CD4-positive, alpha-beta memory T cell (primary cell): Measurements from ENCODE around the gene MAGI1. TPM values are rescaled to one million over a fixed set of nuclear protein-coding genes. Genes with fewer than 3 reads are reported as not detected.

Source experiments
- CTCF ChIA-PET: fragments of 350-600 bp; sonication (Branson Sonifier 250); formaldehyde crosslinking; loops from one replicate; lab custom pipeline; 2021; ENCODE audit warnings: inconsistent platforms; ENCODE audit not compliant: partially characterized antibody; lab: Charles Lee
- POLR2A ChIA-PET: fragments of 350-600 bp; sonication (Branson Sonifier 250); formaldehyde crosslinking; loops from one replicate; lab custom pipeline; 2021; ENCODE audit not compliant: partially characterized antibody; lab: Charles Lee
- DNase-seq, 5 donors: peaks; one replicate each; pipeline versions ENCODE4 v3.0.0 to v3.0.0-alpha.2; 2020 to 2022; ENCODE audit warnings: mixed read lengths in 1 of 5
- H3K27ac ChIP-seq: one replicate; pipeline ENCODE4 v1.7.0; 2013; ENCODE audit warnings: low read depth, low read length
- H3K27me3 ChIP-seq: 2 replicates; pipeline ENCODE4 v1.7.0; 2013; ENCODE audit warnings: mild to moderate bottlenecking, low read length, moderate library complexity; ENCODE audit not compliant: insufficient read depth
- H3K36me3 ChIP-seq: 2 replicates; pipeline ENCODE4 v1.7.0; 2013; ENCODE audit warnings: mild to moderate bottlenecking, low read length, moderate library complexity; ENCODE audit not compliant: insufficient read depth
- H3K4me1 ChIP-seq: 2 replicates; pipeline ENCODE4 v1.7.0; 2013; ENCODE audit warnings: mild to moderate bottlenecking, low read length, moderate library complexity; ENCODE audit not compliant: insufficient read depth
- H3K4me3 ChIP-seq, 2 donors: one replicate each; pipeline ENCODE4 v1.7.0; 2013; ENCODE audit warnings: low read length in 2 of 2, mild to moderate bottlenecking in 1 of 2
- H3K9me3 ChIP-seq, 2 donors: one replicate each; pipeline ENCODE4 v1.7.0; 2013; ENCODE audit warnings: low read length in 2 of 2, control low read depth in 1 of 2; ENCODE audit not compliant: control insufficient read depth in 1 of 2
- H3K27ac Mint-ChIP-seq, 7 donors: one replicate each; pipeline ENCODE4 v1.8.0; 2020 to 2021; ENCODE audit warnings: mixed read lengths in 7 of 7, mild to moderate bottlenecking in 6 of 7, inconsistent platforms in 3 of 7, moderate library complexity in 3 of 7
- H3K27me3 Mint-ChIP-seq, 2 donors: one replicate each; pipeline ENCODE4 v1.8.0; 2020 to 2021; ENCODE audit warnings: mixed read lengths in 2 of 2
- H3K36me3 Mint-ChIP-seq, 2 donors: one replicate each; pipeline ENCODE4 v1.8.0; 2020 to 2021; ENCODE audit warnings: mixed read lengths in 2 of 2, inconsistent platforms in 1 of 2, mild to moderate bottlenecking in 1 of 2
- H3K4me1 Mint-ChIP-seq, 4 donors: one replicate each; pipeline ENCODE4 v1.8.0; 2020 to 2021; ENCODE audit warnings: mixed read lengths in 4 of 4, mild to moderate bottlenecking in 1 of 4
- H3K4me3 Mint-ChIP-seq, 8 donors: one replicate each; pipeline ENCODE4 v1.8.0; 2020 to 2021; ENCODE audit warnings: mixed read lengths in 8 of 8, mild to moderate bottlenecking in 7 of 8, moderate library complexity in 6 of 8, inconsistent platforms in 3 of 8
- H3K9me3 Mint-ChIP-seq, 8 donors: one replicate each; pipeline ENCODE4 v1.8.0; 2020 to 2021; ENCODE audit warnings: mixed read lengths in 8 of 8, mild to moderate bottlenecking in 5 of 8, inconsistent platforms in 3 of 8, moderate library complexity in 1 of 8
- intact Hi-C: fragments of 100-400 bp; cut with micrococcal nuclease; formaldehyde crosslinking; loops from one replicate; pipeline ENCODE4 v1.15.1; 2023
- polyA plus RNA-seq, 2 donors: library from polyadenylated mRNA; unstranded; fragments of 300-500 nt; fragmentation: Illumina TruSeq; gene quantifications; one replicate each; pipeline ENCODE4 v1.2.3, GENCODE V29; 2021
- total RNA-seq, 2 experiments: library from RNA; stranded (reverse); gene quantifications; one replicate each; pipeline ENCODE4 v1.2.3, GENCODE V29; 2021

Gene MAGI1
- total and polyA plus RNA-seq, 4 experiments from 2014 or later: 0.20 TPM; not detected in 3

DNA sequence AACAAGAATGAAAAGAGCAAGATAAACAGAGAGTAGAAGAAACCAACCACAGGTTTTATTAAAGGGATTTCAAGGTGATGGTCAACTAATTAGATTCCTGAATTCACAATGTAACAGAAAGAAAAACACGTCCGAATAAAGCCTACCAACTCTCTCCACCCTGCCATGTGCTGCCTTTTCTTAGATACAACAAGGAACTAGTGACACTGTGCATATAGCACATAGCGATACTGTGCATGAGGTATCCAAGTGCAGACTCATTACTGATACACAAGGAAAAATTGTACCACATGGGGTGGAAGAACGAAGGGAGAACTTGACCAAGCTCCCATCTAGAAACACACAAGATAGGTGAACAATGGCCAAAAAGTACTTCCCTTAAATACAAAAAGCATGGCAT is 154.6 kb downstream of the MAGI1 start:
- H3K27ac ChIP-seq: no peak overlapping the region
- no peaks in the 10 kb centered on the region for H3K4me1 Mint-ChIP-seq
- no peak overlapping the region for H3K4me3 Mint-ChIP-seq
- no peaks in the 10 kb centered on the region for H3K9me3 ChIP-seq
- H3K36me3 Mint-ChIP-seq: no peaks in the 10 kb centered on the region
- DNase-seq: no peak
- ChIA-PET CTCF (no interaction called here), POLR2A (no interaction called here)
- H3K4me1 ChIP-seq: no peaks in the 10 kb centered on the region
- no peak overlapping the region for H3K27ac Mint-ChIP-seq
- H3K27me3 ChIP-seq: no peaks in the 10 kb centered on the region
- H3K36me3 ChIP-seq: no peaks in the 10 kb centered on the region
- peaks cover 0 to 4% (median under 1%) of the 10 kb centered on the region in 8 donors for H3K9me3 Mint-ChIP-seq
- H3K27me3 Mint-ChIP-seq: peaks cover 0 to 1% of the 10 kb centered on the region in 2 donors
- no peak overlapping the region for H3K4me3 ChIP-seq
- intact Hi-C loops: no loop called here

DNA sequence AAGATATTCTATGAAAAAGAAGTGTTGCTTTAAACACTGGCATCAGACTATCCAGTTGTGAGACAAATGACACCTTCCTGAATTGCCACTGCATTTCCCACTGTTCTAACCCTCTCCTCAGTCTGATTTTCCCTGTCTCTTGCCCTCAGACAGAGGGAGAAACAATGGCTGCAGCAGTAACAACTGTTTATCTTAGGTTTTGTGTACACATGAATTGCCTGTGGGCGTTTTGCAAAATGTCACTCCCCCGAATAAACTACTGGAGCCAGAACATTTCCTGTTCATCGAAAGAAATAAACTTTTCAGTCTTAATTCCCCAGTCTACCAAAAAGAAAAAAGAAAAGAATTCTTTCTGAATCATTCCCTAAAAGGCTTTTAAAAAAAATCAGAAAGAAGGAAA is 155.1 kb downstream of the MAGI1 start:
- H3K27ac ChIP-seq: no peak overlapping the region
- no peak for DNase-seq
- Mint-ChIP-seq H3K4me1 (no peaks in the 10 kb centered on the region), H3K36me3 (no peaks in the 10 kb centered on the region), H3K27ac (no peak overlapping the region), H3K27me3 (peaks cover 0 to 1% of the 10 kb centered on the region in 2 donors), H3K9me3 (peaks cover 0 to 4% (median under 1%) of the 10 kb centered on the region in 8 donors), H3K4me3 (no peak overlapping the region)
- ChIA-PET POLR2A (no interaction called here), CTCF (no interaction called here)
- H3K4me1 ChIP-seq: no peaks in the 10 kb centered on the region
- no peak overlapping the region for H3K4me3 ChIP-seq
- H3K36me3 ChIP-seq: no peaks in the 10 kb centered on the region
- no peaks in the 10 kb centered on the region for H3K27me3 ChIP-seq
- no peaks in the 10 kb centered on the region for H3K9me3 ChIP-seq
- intact Hi-C loops: no loop called here

DNA sequence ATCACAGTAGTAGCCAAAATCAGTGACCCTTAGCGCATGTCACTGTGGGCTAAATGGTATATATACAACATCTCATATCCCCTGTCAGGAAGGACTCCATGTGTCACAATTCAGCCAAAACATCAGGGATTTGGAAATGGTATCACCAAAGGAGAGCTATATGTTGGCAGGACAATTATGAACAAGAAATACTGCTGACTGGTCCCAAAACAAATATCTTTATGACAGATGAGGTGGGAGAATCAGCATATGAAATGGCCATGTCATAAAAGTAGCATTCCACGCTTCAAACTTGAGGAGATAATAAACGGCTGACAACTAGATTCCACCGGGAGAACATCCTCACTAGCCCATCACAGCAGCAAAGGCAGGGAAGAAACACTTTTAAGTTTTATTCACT is 158.4 kb downstream of the MAGI1 start:
- DNase-seq: no peak
- Histone ChIP-seq H3K27me3 (no peaks in the 10 kb centered on the region), H3K9me3 (no peaks in the 10 kb centered on the region), H3K4me1 (no peaks in the 10 kb centered on the region), H3K36me3 (no peaks in the 10 kb centered on the region), H3K4me3 (no peak overlapping the region), H3K27ac (no peak overlapping the region)
- CTCF ChIA-PET: no interaction called here
- no peaks in the 10 kb centered on the region for H3K36me3 Mint-ChIP-seq
- H3K4me3 Mint-ChIP-seq: no peak overlapping the region
- POLR2A ChIA-PET: no interaction called here
- peaks cover 0 to 5% (median 0%) of the 10 kb centered on the region in 8 donors for H3K9me3 Mint-ChIP-seq
- no peaks in the 10 kb centered on the region for H3K4me1 Mint-ChIP-seq
- intact Hi-C loops: no loop called here
- peaks cover 0 to 1% of the 10 kb centered on the region in 2 donors for H3K27me3 Mint-ChIP-seq
- no peak overlapping the region for H3K27ac Mint-ChIP-seq

DNA sequence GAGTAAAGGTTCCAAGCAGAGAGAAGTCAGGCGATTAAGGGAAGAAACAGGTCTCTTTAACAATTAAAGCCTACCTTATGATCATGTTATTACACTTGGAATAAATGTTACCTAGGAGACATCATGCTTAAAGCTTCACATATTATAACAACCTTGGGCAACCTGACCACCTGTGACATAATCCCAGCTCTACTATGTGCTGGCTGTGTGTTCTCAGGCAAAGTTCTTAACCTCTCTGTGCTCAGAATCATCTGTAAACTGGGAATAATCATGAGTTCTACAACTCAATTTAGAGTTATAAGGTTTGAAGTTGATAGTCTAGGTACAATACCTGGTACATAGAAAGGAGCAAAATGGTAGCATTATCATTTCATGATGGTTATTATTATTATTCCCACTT is 159.3 kb downstream of the MAGI1 start:
- H3K9me3 ChIP-seq: no peaks in the 10 kb centered on the region
- Mint-ChIP-seq H3K36me3 (no peaks in the 10 kb centered on the region), H3K4me1 (no peaks in the 10 kb centered on the region), H3K27ac (no peak overlapping the region), H3K9me3 (peaks cover 0 to 5% (median 0%) of the 10 kb centered on the region in 8 donors), H3K27me3 (peaks cover 0 to 1% of the 10 kb centered on the region in 2 donors), H3K4me3 (no peak overlapping the region)
- no peak overlapping the region for H3K4me3 ChIP-seq
- CTCF ChIA-PET: no interaction called here
- no peaks in the 10 kb centered on the region for H3K4me1 ChIP-seq
- no peak overlapping the region for H3K27ac ChIP-seq
- intact Hi-C loops: no loop called here
- no peaks in the 10 kb centered on the region for H3K36me3 ChIP-seq
- no peaks in the 10 kb centered on the region for H3K27me3 ChIP-seq
- DNase-seq: no peak
- POLR2A ChIA-PET: no interaction called here

DNA sequence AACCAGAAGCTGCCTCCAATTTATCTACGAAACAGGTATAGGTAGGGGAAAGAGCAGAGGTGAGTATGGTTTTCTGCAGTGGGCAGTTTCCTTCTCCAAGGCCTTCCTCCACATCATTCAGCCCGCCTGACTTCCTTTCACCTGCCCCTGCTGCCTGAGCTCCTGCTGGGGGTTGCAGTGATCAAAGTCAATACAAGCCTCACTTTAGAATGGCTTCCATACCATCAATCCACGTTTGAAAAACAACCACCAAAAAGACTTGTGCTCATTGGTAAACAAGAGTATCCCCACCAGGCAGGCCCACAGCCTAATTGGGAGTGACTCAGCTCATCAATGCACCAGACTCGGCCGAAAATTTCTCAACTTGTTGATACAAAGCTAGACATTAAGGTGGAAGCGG is 159.9 kb downstream of the MAGI1 start:
- Mint-ChIP-seq H3K9me3 (peaks cover 0 to 5% (median 0%) of the 10 kb centered on the region in 8 donors), H3K36me3 (no peaks in the 10 kb centered on the region), H3K4me3 (no peak overlapping the region), H3K27me3 (peaks cover 0 to under 1% of the 10 kb centered on the region in 2 donors), H3K27ac (no peak overlapping the region), H3K4me1 (no peaks in the 10 kb centered on the region)
- intact Hi-C loops: no loop called here
- ChIA-PET POLR2A (no interaction called here), CTCF (no interaction called here)
- Histone ChIP-seq H3K36me3 (no peaks in the 10 kb centered on the region), H3K27ac (no peak overlapping the region), H3K4me1 (no peaks in the 10 kb centered on the region), H3K4me3 (no peak overlapping the region), H3K9me3 (no peaks in the 10 kb centered on the region), H3K27me3 (no peaks in the 10 kb centered on the region)
- no peak for DNase-seq

DNA sequence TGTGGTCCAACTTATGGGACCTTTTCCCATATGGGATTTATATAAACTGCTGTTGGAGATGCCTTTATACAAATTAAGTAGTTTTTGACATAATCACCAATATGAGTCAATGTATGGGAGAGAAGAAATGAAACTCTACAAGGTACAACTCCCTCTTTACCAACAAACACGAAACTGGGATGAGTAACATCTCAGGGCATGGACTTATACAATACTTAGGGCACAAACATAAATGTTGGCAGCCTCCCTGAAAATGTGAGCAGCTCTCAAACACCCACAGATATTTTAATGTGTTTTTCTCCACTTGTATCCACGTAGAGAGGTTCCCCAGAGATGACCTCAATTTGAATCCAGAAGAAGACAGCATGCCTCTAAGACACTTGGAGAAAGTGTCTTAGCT is 161.6 kb downstream of the MAGI1 start:
- ChIA-PET POLR2A (no interaction called here), CTCF (no interaction called here)
- DNase-seq: no peak
- Histone ChIP-seq H3K4me1 (no peaks in the 10 kb centered on the region), H3K27me3 (no peaks in the 10 kb centered on the region), H3K4me3 (no peak overlapping the region), H3K9me3 (no peaks in the 10 kb centered on the region), H3K36me3 (no peaks in the 10 kb centered on the region), H3K27ac (no peak overlapping the region)
- Mint-ChIP-seq H3K4me3 (no peak overlapping the region), H3K27me3 (no peaks in the 10 kb centered on the region), H3K4me1 (no peaks in the 10 kb centered on the region), H3K36me3 (no peaks in the 10 kb centered on the region), H3K9me3 (peaks cover 0 to 5% (median 0%) of the 10 kb centered on the region in 8 donors), H3K27ac (no peak overlapping the region)
- intact Hi-C loops: no loop called here

DNA sequence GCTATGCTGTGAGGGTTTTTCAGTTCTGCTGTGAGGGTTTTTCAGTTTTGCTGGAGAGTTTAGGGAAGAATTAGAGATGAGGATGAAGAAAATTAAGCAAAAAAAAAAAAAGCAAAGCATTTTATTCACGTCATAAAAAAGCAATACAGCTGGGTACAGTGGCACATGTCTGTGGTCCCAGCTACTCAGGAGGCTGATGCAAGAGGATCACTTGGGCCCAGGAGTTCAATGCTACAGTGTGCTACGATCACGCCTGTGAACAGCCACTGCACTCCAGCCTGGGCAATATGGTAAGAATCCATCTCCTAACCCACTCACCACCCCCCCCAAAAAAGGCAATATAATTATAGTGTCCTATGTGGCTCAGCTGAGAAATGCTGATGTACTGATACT is 162.7 kb downstream of the MAGI1 start:
- Mint-ChIP-seq H3K4me3 (no peak overlapping the region), H3K36me3 (no peaks in the 10 kb centered on the region), H3K9me3 (peaks cover 0 to 5% (median 0%) of the 10 kb centered on the region in 8 donors), H3K27ac (no peak overlapping the region), H3K27me3 (no peaks in the 10 kb centered on the region), H3K4me1 (no peaks in the 10 kb centered on the region)
- DNase-seq: no peak
- intact Hi-C loops: no loop called here
- no peaks in the 10 kb centered on the region for H3K27me3 ChIP-seq
- H3K4me3 ChIP-seq: no peak overlapping the region
- no peak overlapping the region for H3K27ac ChIP-seq
- H3K36me3 ChIP-seq: no peaks in the 10 kb centered on the region
- no peaks in the 10 kb centered on the region for H3K9me3 ChIP-seq
- H3K4me1 ChIP-seq: no peaks in the 10 kb centered on the region
- POLR2A ChIA-PET: no interaction called here
- CTCF ChIA-PET: no interaction called here
